HUES64 (cell line): ENCODE results near the gene SIAH2.

Experiments used
- H3K27ac ChIP-seq: 2 replicates; pipeline ENCODE4 v1.7.0; 2013; ENCODE audit warnings: low read depth, low read length, inconsistent platforms
- H3K27me3 ChIP-seq: 2 replicates; pipeline ENCODE4 v1.6.1; 2013; ENCODE audit warnings: mild to moderate bottlenecking, low read length; ENCODE audit not compliant: insufficient read depth
- H3K36me3 ChIP-seq: 2 replicates; pipeline ENCODE4 v1.6.1; 2013; ENCODE audit warnings: mild to moderate bottlenecking, low read length; ENCODE audit not compliant: insufficient read depth
- H3K4me1 ChIP-seq: 2 replicates; pipeline ENCODE4 v1.6.1; 2013; ENCODE audit warnings: mild to moderate bottlenecking, low read length, moderate library complexity; ENCODE audit not compliant: insufficient read depth
- H3K4me3 ChIP-seq: 2 replicates; pipeline ENCODE4 v1.5.1; 2013; ENCODE audit warnings: mild to moderate bottlenecking, low read length, moderate library complexity
- H3K9ac ChIP-seq: 2 replicates; pipeline ENCODE4 v1.6.1; 2013; ENCODE audit warnings: mild to moderate bottlenecking, low read depth, low read length
- H3K9me3 ChIP-seq: 2 replicates; pipeline ENCODE4 v1.6.1; 2013; ENCODE audit warnings: low read depth, low read length; ENCODE audit not compliant: insufficient read depth
- WGBS: fragments of 150-250, 120-280 bp; methylation state at CpG from one replicate; pipeline ENCODE4 v1.1.7; 2013; ENCODE audit warnings: missing lambda C conversion rate; 5-methylcytosine and 5-hydroxymethylcytosine counted together

SIAH2 gene

GRCh38 chr3:150727653-150728502 lies 35.1 kb downstream of the SIAH2 start:
- no peak overlapping the region for H3K4me3 ChIP-seq
- no peaks in the 10 kb centered on the region for H3K36me3 ChIP-seq
- no peak overlapping the region for H3K27ac ChIP-seq
- H3K9ac ChIP-seq: no peak overlapping the region
- H3K9me3 ChIP-seq: no peaks in the 10 kb centered on the region
- 93% methylated on average over 19 of the region's 19 CpGs for WGBS
- no peaks in the 10 kb centered on the region for H3K27me3 ChIP-seq
- H3K4me1 ChIP-seq: no peaks in the 10 kb centered on the region

GRCh38 chr3:150725548-150725947 lies 37.4 kb downstream of the SIAH2 start:
- no peaks in the 10 kb centered on the region for H3K27me3 ChIP-seq
- H3K9me3 ChIP-seq: no peaks in the 10 kb centered on the region
- 93% methylated on average over 6 of the region's 7 CpGs for WGBS
- no peak overlapping the region for H3K9ac ChIP-seq
- no peak overlapping the region for H3K27ac ChIP-seq
- H3K36me3 ChIP-seq: no peaks in the 10 kb centered on the region
- H3K4me1 ChIP-seq: no peaks in the 10 kb centered on the region
- H3K4me3 ChIP-seq: no peak overlapping the region

- Histone ChIP-seq H3K9ac (no peak overlapping the region), H3K27ac (no peak overlapping the region), H3K27me3 (no peaks in the 10 kb centered on the region), H3K4me1 (no peaks in the 10 kb centered on the region), H3K9me3 (no peaks in the 10 kb centered on the region), H3K4me3 (no peak overlapping the region), H3K36me3 (no peaks in the 10 kb centered on the region)
- 94% methylated on average over 6 of the region's 6 CpGs for WGBS
Observed at GRCh38 chr3:150723946-150724345, 39.0 kb downstream of the SIAH2 start.

- Histone ChIP-seq H3K27ac (no peak overlapping the region), H3K4me1 (no peaks in the 10 kb centered on the region), H3K9me3 (no peaks in the 10 kb centered on the region), H3K27me3 (no peaks in the 10 kb centered on the region), H3K4me3 (no peak overlapping the region), H3K9ac (no peak overlapping the region), H3K36me3 (no peaks in the 10 kb centered on the region)
- 96% methylated on average over 3 of the region's 3 CpGs for WGBS
Observed at GRCh38 chr3:150722267-150722666, 40.7 kb downstream of the SIAH2 start.

GRCh38 chr3:150721285-150722130 lies 41.5 kb downstream of the SIAH2 start:
- H3K36me3 ChIP-seq: no peaks in the 10 kb centered on the region
- H3K9me3 ChIP-seq: no peaks in the 10 kb centered on the region
- H3K4me1 ChIP-seq: no peaks in the 10 kb centered on the region
- H3K4me3 ChIP-seq: no peak overlapping the region
- no peaks in the 10 kb centered on the region for H3K27me3 ChIP-seq
- no peak overlapping the region for H3K27ac ChIP-seq
- WGBS: 56% methylated on average over 13 of the region's 13 CpGs
- no peak overlapping the region for H3K9ac ChIP-seq

GRCh38 chr3:150720444-150720843 lies 42.5 kb downstream of the SIAH2 start:
- no peak overlapping the region for H3K27ac ChIP-seq
- no peaks in the 10 kb centered on the region for H3K4me1 ChIP-seq
- no peak overlapping the region for H3K4me3 ChIP-seq
- H3K36me3 ChIP-seq: no peaks in the 10 kb centered on the region
- H3K27me3 ChIP-seq: no peaks in the 10 kb centered on the region
- no peak overlapping the region for H3K9ac ChIP-seq
- WGBS: 90% methylated on average over 3 of the region's 3 CpGs
- H3K9me3 ChIP-seq: no peaks in the 10 kb centered on the region

- H3K9me3 ChIP-seq: peaks cover 3% of the 10 kb centered on the region; the same call in 1 of the 2 replicates
- no peak overlapping the region for H3K9ac ChIP-seq
- WGBS: 94% methylated on average over 2 of the region's 2 CpGs
- H3K27me3 ChIP-seq: no peaks in the 10 kb centered on the region
- H3K36me3 ChIP-seq: no peaks in the 10 kb centered on the region
- H3K4me1 ChIP-seq: no peaks in the 10 kb centered on the region
- no peak overlapping the region for H3K27ac ChIP-seq
- no peak overlapping the region for H3K4me3 ChIP-seq
Observed at GRCh38 chr3:150710097-150710496, 52.9 kb downstream of the SIAH2 start.

GRCh38 chr3:150703756-150704344 lies 59.1 kb downstream of the SIAH2 start, which contains the start of gene ERICH6:
TSS of gene ERICH6 (minus strand) at chr3:150703920. CDS start at chr3:150703898, 22 bp downstream.
- Histone ChIP-seq H3K4me1 (no peaks in the 10 kb centered on the region; the same call in 1 of the 2 replicates), H3K9ac (peak within 1 kb of the TSS; percentile 77), H3K4me3 (peak within 1 kb of the TSS; percentile 69), H3K27me3 (no peaks in the 10 kb centered on the region), H3K9me3 (no peaks in the 10 kb centered on the region), H3K27ac (no peak within 1 kb of the TSS; the same call in 1 of the 2 replicates), H3K36me3 (no peaks in the 10 kb centered on the region)
- under 1% methylated on average over 35 of the region's 35 CpGs for WGBS

GRCh38 chr3:150703299-150703755 lies 59.6 kb downstream of the SIAH2 start:
- 9% methylated on average over 29 of the region's 29 CpGs for WGBS
- Histone ChIP-seq H3K9me3 (no peaks in the 10 kb centered on the region), H3K27me3 (no peaks in the 10 kb centered on the region), H3K36me3 (no peaks in the 10 kb centered on the region), H3K9ac (peak overlapping the region; percentile 55), H3K27ac (no peak overlapping the region), H3K4me1 (no peaks in the 10 kb centered on the region; the same call in 1 of the 2 replicates), H3K4me3 (peak overlapping the region; percentile 69)

- Histone ChIP-seq H3K27ac (no peak overlapping the region), H3K9me3 (peaks cover 7% of the 10 kb centered on the region; the same call in 1 of the 2 replicates), H3K4me3 (no peak overlapping the region), H3K36me3 (no peaks in the 10 kb centered on the region), H3K9ac (no peak overlapping the region), H3K4me1 (no peaks in the 10 kb centered on the region), H3K27me3 (no peaks in the 10 kb centered on the region)
- 100% methylated on average over 1 of the region's 2 CpGs for WGBS
Observed at GRCh38 chr3:150699068-150699639, 63.8 kb downstream of the SIAH2 start.
